ENCODE data around the gene PIGA. TPM values are rescaled to one million over a fixed set of nuclear protein-coding genes. Genes with fewer than 3 reads are reported as not detected.

The PIGA gene
- total and polyA plus RNA-seq, 9 of the 15 experiments (the other 6 are each of a cell fraction or from before 2014, with no cell fraction given), result 14.8 to 36.9 (median 23.5) TPM

DNA sequence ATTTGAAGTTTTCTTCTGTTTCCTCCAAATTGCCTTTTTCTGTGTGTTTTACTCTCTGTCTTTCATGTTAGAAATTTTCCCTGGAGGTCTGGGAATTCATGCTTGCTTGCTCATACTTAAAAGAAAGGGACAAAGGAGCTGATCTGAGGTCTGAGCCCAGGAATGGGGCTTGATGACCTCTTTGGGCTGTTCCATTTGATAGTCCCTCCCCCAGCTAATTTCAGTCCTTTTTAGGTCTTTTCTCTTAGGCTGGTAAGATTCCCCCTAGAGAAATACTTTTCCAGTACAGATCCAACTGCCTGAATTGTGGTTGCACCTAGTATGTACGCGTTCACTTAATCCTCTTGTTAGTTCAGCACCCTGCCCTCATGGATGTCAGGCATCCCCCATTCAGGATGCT lies 5.5 kb upstream of the PIGA start:
- Histone ChIP-seq H2AFZ (ENCODE audit: low read depth, low read length) (no peak overlapping the region), H3K4me2 (ENCODE audit: insufficient read depth, low read length) (no peak overlapping the region), H3K36me3 (ENCODE audit: control insufficient read depth, insufficient read depth, low read length) (no peaks in the 10 kb centered on the region), H3K27ac (ENCODE audit: extremely low read depth, low read depth, low read length) (no peak overlapping the region), H3K9me1 (ENCODE audit: control insufficient read depth, insufficient read depth, low read length) (no peaks in the 10 kb centered on the region), H4K20me1 (replicated peaks; ENCODE audit: control insufficient read depth, insufficient read depth, low read length) (no peaks in the 10 kb centered on the region), H3K79me2 (ENCODE audit: control insufficient read depth, insufficient read depth, low read length) (no peaks in the 10 kb centered on the region), H3K9ac (ENCODE audit: insufficient read depth in 1 of 2, low read depth in 2 of 2, low read length in 2 of 2) (no peak overlapping the region), H3K4me3 (no peak overlapping the region), H3K4me1 (replicated peaks in 1 of 2; ENCODE audit: control insufficient read depth in 2 of 2, insufficient read depth in 2 of 2, low read length in 2 of 2) (no peaks in the 10 kb centered on the region; a peak in 1 of 5 replicates), H3K27me3 (ENCODE audit: control insufficient read depth in 2 of 2, insufficient read depth in 2 of 2, low read length in 2 of 2) (peaks cover 0 to 6% of the 10 kb centered on the region in 2 experiments; a peak in 3 of 5 replicates), H3K9me3 (replicated peaks; ENCODE audit: control insufficient read depth, insufficient read depth, low read depth, low read length) (no peaks in the 10 kb centered on the region)
- in situ Hi-C loops (cut with MboI), result loop anchor here (10.0 to 25.0 kb wide), 2 partner anchors 121 to 224 kb away; no protein-coding TSS in a partner anchor
- WGBS (ENCODE audit: insufficient coverage, low coverage, missing lambda C conversion rate), result 5% methylated on average over 2 of the region's 2 CpGs
- ATAC-seq (no peak), DNase-seq (ENCODE audit: extremely low read depth in 1 of 4, low spot score in 3 of 4) (no peak), FAIRE-seq (no peak)
- ChIA-PET POLR2A (no interaction called here), CTCF (ENCODE audit: low intra/inter-chr PET ratio) (no interaction called here)
- BruUV-seq (replicated peaks), result no TSS peak
- TF ChIP-seq NR2F6 (CRISPR knock-in tag; IDR thresholded peaks at IDR 0.05) (no peak), TCFL5 (CRISPR knock-in tag; conservative IDR thresholded peaks at IDR 0.05) (no peak), ADNP (tag; IDR thresholded peaks at IDR 0.05) (no peak), MBD2 (IDR thresholded peaks at IDR 0.05; ENCODE audit: borderline replicate concordance, low read depth) (no peak), ZNF217 (CRISPR knock-in tag; IDR thresholded peaks at IDR 0.05) (no peak)
- TF ChIP-seq, protein P1, sequence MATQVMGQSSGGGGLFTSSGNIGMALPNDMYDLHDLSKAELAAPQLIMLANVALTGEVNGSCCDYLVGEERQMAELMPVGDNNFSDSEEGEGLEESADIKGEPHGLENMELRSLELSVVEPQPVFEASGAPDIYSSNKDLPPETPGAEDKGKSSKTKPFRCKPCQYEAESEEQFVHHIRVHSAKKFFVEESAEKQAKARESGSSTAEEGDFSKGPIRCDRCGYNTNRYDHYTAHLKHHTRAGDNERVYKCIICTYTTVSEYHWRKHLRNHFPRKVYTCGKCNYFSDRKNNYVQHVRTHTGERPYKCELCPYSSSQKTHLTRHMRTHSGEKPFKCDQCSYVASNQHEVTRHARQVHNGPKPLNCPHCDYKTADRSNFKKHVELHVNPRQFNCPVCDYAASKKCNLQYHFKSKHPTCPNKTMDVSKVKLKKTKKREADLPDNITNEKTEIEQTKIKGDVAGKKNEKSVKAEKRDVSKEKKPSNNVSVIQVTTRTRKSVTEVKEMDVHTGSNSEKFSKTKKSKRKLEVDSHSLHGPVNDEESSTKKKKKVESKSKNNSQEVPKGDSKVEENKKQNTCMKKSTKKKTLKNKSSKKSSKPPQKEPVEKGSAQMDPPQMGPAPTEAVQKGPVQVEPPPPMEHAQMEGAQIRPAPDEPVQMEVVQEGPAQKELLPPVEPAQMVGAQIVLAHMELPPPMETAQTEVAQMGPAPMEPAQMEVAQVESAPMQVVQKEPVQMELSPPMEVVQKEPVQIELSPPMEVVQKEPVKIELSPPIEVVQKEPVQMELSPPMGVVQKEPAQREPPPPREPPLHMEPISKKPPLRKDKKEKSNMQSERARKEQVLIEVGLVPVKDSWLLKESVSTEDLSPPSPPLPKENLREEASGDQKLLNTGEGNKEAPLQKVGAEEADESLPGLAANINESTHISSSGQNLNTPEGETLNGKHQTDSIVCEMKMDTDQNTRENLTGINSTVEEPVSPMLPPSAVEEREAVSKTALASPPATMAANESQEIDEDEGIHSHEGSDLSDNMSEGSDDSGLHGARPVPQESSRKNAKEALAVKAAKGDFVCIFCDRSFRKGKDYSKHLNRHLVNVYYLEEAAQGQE (IDR thresholded peaks at IDR 0.05; ENCODE audit: borderline replicate concordance), result no peak
- TF ChIP-seq, protein P1 (CRISPR knock-in tag; IDR thresholded peaks at IDR 0.05; ENCODE audit: low read depth), result no peak
- intact Hi-C loops (cut with micrococcal nuclease), result loop anchor here (10.0 kb wide), 1 partner anchor 314 kb away; no protein-coding TSS in a partner anchor
